OCI-M1 (cell line): ENCODE data around the gene PRAC1.
"Not testable (repeated sequence)": the region's sequence is repeated elsewhere in the genome, so short reads cannot be mapped to it uniquely, and the experiment has no call there.

Source experiments
- DNase-seq: peaks from one replicate; lab custom pipeline; 2025; lab: John Stamatoyannopoulos, UW

The PRAC1 gene

DNA sequence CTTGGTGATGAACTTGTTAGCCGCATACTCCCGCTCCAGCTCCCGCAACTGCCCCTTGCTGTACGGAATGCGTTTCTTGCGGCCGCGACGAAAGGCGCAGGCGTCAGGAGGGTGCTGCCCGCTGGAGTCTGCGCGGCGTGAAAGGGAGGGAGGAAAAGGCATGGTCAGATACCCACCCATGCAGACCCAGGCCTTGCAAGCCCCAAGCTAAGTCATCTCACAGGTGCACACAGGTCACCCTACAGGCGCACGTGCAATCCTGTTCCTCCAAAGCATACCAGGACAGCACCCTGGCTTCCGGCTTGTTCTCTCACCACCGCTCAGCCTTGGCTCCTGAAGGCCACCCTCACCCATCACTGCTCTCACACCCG lies 4.6 kb upstream of the PRAC1 start:
- no peak for DNase-seq

GRCh38 chr17:48726114-48726915 lies 4.0 kb upstream of the PRAC1 start:
- DNase-seq = no peak

- no peak for DNase-seq
These were observed 3.2 kb upstream of the PRAC1 start for GRCh38 chr17:48725288-48726064.

DNA sequence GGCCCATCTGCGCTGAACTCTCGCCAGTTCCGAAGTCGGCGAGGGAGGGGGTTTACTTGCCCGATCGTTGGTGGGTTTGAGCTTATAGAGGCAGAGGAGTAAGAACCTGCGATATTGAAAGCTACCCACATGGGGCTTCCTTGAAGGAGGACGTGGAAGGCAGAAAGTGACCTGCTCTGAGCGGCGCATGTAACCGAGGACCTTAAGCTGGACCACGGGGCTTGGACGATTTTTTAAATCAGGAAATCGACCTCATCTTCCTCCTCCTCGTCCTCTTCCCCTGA lies 2.6 kb upstream of the PRAC1 start:
- no peak for DNase-seq

DNA sequence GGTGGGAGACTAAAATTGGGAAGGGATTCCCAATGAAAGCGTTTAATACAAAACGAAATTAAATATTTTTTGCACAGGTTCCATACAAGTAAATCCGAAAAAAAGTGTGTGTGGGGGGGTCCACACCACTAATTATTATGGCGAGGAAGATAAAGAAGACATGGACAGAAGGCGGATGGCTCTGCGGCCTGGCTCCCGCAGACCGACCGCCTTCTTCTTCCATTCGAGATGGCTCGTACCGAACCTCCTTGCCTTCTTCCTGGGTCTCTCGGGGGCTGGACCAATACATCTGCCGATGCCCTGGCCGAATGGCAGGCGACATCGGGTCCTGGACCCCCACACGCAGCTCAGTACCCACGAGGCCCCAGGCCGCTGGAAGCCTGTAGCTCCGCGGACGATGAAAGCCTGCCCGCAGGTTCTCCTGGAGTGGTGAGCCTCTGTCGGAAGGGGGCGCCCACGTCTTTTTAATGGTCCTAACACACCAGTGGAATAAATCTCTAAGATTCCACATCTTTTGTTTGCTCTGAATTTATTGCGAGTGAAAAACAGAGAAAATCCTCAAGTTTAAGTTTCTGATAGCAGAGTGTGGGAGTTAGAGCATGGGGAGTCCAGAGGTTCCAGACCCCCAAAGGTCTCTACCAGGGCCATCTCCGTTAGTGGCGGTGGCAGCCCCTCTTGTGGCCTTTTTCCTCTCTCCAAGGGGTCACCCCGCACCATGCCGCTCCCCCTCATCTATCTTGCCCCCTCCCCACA lies 2.1 kb upstream of the PRAC1 start:
- DNase-seq = peak; percentile 86

- DNase-seq = no peak
These were observed 1.3 kb upstream of the PRAC1 start for GRCh38 chr17:48723423-48724250.

GRCh38 chr17:48722915-48723422 lies 651 bp upstream of the PRAC1 start, which contains the start of gene PRAC2:
PRAC2 (plus strand) TSS chr17:48723185; CDS start chr17:48724411, 1,226 bp downstream.
- DNase-seq = no peak

- no peak for DNase-seq
These were observed 1.3 kb downstream of the PRAC1 start for GRCh38 chr17:48721009-48721402.

GRCh38 chr17:48720266-48721008 lies 1.9 kb downstream of the PRAC1 start:
- no peak for DNase-seq

GRCh38 chr17:48719642-48720265 lies 2.6 kb downstream of the PRAC1 start:
- DNase-seq = no peak

GRCh38 chr17:48718761-48719641 lies 3.3 kb downstream of the PRAC1 start:
- DNase-seq = no peak

GRCh38 chr17:48718227-48718760 lies 4.0 kb downstream of the PRAC1 start:
- DNase-seq = no peak

- DNase-seq = no peak
These were observed 4.7 kb downstream of the PRAC1 start for GRCh38 chr17:48717367-48718226.

- not testable (repeated sequence) for DNase-seq
These were observed 5.8 kb downstream of the PRAC1 start for GRCh38 chr17:48716549-48716948.

GRCh38 chr17:48715496-48716399 lies 6.6 kb downstream of the PRAC1 start:
- peak; percentile 52 for DNase-seq

GRCh38 chr17:48711128-48711527 lies 11.2 kb downstream of the PRAC1 start:
- DNase-seq = no peak
